GM11168 (cell line): Measurements from ENCODE around the gene FAM3A.

Experiments used
- in situ Hi-C: fragments of 300-500 bp; cut with MboI; formaldehyde crosslinking; loops from one replicate; pipeline ENCODE4 v1.12.0; 2022; ENCODE audit warnings: low sequenced_read_pairs; ENCODE audit not compliant: unreplicated experiment

Gene FAM3A

DNA sequence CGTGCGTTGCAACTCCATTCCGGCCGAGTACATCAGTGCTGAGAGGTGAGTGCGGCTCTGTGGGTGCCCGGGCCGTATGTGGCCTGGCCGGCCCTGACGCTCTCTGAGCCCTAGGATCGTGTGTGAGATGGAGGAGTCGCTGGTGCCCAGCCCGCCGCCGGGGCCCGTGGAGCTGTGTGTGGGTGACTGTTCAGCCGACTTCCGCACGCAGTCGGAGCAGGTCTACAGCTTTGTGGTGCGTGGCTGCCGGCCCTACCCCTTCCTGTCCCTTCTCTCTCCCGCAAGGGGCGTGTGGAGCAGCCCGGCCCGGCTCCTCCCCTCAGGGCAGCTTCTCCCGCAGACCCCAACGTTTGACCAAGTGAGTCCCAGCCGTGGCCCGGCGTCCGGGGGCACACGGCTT, 50.0 kb downstream of the FAM3A start:
- in situ Hi-C loops = no loop called here

DNA sequence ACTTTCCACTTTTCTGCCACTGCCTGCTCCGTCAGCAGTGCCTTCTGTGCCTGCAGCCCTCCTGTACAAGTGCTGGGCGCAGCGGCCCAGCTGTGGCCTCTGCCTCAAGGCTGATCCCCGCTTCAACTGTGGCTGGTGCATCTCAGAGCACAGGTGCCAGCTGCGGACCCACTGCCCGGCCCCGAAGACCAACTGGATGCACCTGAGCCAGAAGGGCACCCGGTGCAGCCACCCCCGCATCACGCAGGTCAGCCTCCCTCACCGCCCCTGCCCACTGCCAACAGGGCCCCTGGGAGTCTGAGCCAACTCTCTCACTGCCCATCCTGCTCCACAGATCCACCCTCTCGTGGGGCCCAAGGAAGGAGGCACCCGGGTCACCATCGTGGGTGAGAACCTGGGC, 50.4 kb downstream of the FAM3A start:
- in situ Hi-C loops = no loop called here

DNA sequence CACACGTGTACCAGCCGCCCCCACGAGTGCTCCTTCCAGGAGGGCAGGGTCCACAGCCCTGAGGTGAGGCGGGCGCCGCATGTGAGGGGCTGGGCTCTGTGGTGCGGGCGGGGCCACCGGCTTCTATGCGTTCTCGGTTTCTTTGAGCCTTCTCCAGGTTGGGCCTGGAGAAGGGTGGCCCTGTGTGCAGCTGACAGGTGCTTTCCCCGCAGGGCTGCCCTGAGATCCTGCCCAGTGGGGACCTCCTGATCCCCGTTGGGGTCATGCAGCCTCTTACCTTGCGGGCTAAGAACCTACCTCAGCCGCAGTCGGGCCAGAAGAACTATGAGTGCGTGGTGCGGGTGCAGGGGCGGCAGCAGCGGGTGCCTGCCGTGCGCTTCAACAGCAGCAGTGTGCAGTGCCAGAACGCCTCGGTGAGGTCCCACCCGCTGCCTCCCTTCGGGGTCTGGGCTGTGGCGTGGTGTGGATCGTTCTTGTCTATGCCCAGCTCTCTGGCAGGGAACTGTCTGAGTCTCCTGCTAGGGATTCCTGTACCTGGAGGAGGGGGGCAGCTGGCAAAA, 51.1 kb downstream of the FAM3A start:
- in situ Hi-C loops = no loop called here

DNA sequence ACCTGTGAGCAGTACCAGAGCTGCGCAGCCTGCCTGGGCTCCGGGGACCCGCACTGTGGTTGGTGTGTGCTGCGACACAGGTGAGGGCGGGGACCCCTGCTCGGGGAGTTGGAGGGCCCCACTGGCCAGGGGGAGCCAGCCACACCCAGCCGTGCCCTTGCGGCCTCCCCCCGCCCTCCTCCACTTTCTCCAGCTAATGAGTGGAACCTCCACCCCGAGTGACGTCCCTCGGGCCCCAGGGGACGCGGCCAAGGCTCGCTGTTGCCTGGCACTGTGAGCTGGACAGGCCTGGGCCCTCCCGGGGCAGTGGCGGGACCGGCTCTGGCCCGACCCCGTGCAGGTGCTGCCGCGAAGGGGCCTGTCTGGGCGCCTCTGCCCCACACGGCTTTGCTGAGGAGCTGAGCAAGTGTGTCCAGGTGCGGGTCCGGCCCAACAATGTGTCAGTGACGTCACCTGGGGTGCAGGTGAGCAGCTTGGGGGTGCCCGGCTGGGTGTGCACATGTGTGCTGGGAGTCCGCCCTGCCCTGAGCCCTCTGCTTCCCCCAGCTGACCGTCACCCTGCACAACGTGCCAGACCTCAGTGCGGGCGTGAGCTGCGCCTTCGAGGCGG, 52.3 kb downstream of the FAM3A start:
- in situ Hi-C loops = no loop called here

DNA sequence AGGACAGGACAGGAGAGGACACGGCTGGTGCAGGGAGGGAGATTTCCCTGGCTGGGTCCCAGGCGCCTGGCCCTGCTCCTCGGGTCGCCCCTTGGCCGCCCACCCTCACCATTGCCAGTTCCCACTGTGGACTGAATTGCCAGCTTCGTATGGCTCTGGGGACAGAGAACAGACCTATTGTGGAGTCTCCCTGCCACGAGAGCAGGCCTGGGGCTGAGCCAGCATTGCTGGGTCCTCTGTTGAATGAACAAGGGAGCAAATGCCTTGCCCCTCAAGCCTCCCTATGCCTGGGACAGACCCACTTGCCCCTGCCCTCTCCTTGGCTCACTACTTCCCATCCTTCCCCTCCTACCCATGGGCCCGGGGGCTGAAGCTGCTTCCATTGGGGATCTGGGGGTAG, 53.6 kb downstream of the FAM3A start:
- in situ Hi-C loops = no loop called here

DNA sequence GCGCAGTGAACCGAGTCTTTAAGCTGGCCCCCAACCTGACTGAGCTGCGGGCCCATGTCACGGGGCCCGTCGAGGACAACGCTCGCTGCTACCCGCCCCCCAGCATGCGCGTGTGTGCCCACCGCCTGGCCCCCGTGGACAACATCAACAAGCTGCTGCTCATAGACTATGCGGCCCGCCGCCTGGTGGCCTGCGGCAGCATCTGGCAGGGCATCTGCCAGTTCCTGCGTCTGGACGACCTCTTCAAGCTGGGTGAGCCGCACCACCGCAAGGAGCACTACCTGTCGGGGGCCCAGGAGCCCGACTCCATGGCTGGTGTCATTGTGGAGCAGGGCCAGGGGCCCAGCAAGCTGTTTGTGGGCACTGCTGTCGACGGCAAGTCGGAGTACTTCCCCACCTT, 55.7 kb downstream of the FAM3A start:
- in situ Hi-C loops = no loop called here

DNA sequence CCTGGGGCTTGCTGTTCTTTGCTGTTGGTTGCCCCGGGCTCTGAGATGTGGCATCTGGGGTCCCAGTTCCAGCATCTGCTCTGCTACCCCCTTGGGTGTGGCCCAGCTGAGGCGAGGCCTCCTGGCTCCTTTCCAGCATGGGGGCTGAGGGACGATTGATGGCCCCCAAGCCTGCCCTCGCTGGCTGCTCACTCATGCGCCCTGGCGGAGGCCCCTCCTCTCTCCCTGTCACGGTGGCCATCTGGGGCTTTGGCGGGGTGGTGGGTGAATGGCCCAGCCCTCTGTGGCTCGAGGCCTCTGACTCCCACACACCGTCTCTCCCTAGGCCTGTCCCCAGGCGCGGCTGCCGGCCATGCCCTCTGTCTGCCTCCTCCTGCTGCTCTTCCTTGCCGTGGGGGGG, 56.2 kb downstream of the FAM3A start:
- in situ Hi-C loops = no loop called here

DNA sequence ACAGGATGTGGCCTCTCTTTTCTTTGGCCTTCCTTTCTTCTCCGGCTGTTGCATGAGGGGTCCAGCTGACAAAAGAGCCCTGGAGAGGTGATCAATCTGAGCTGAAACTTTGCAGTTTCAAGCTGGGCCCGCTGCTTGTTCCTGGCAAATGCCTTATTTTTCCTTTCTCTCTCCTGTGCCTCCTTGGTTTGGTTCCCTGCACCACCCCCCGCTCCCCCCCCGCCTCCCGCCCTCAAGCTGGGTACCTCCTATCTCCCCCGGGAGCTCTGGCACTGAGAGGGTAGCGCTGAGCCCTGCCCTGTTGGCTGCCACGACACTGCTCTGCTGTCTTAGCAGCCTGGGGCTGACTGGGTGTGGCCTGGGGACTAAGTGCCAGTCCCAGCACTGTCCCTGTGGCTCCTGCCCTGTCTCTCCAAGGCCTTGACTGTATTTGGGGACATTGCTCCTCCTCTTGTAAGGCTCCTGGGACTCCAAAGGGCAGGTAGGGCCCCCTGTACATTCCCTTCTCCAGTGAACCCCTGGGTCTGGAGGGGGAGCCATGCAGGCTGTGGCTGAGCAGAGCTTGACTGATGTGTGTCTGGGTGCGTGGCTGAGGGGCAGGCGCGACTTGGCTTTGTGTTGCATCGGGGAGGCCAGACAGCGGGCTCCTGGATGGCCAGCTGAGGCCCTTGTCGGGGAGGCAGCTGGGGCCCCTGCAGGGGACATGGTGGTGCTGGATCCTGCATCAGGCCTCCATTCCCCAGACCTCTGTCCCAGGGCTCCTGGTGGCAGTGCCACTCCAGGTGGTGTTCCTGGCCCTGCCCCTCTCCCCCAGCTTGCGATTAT, 56.9 kb downstream of the FAM3A start:
- in situ Hi-C loops = no loop called here

DNA sequence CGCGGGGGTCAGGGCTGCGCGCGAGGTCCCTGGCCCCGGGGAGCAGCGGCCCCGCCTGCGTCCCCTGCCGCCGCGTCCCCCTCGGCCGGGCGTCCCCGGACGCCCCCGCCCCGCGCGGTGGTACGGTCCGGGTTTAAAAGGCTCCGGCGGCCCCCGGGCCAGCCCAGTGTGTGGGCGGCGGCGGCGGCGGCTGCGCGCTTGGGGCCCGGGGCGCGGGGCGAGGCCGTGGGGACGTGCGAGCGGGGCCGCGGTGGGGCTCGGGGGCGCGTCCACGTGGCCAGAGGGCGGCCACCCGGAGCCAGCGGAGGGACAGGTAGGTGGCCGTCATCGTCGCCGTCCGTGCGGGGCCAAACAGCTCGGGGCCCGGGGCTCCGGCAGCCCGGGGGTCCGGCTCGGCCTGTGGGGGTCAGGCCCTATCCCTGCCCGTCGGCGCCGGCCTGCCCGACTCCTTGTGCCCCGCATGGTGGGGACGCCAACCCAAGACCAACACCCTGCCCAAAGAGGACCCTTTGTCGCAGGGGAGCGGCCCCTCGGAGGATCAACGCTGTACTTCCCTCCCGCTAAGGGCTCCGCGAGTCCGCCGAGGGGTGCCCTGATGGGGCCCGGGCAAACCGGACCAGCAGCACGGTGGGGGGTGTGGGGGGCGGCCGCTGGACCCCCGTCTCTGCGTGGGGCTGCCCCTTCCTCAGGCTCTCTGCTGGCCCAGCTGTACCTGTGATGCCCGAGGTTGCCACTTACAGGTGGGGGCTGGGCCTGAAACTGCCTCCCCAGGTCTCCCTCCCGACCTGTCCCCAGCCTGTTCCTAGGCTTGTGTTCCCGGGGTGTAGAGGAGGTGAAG, 57.7 kb downstream of the FAM3A start, which contains the start of gene PLXNA3:
Gene PLXNA3 (plus strand): TSS at position 166 of the 838 bp plus-strand sequence. CDS start 1,903 bp downstream, outside the sequence.
- in situ Hi-C loops = no loop called here

DNA sequence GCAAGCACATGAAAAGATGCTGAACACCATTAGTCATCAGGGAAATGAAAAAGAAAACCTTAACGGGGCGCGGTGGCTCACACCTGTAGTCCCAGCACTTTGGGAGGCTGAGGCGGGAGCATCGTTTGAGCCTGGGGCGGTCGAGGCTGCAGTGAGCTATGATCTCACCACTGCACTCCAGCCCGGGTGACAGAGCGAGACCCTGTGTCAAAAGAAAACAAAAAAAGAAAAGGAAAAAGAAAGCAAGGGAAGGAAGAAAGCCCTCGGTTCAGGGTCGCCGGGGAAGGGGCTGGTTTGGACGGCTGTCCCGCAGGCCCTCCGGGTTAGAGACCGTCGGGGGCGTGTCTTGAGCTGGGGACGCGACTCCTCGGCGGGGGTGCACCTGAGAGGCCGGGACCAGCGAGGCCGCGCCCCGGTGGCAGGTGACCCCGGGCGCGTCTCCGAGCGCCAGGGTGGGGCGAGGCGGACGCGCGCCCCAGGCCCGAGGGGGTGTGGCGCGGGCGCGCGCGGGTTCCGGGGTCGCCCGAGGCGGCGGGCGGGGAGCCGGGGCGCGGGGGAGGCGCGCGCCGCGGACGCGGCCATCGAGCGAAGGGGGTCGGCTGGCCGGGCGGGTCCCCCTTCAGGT, 58.4 kb downstream of the FAM3A start:
- in situ Hi-C loops = no loop called here
